SK-N-SH treated with all-trans-retinoic acid at 6 μM for 48 hours (cell line): ENCODE measurements around the gene SLC2A13.

ENCODE experiments used
- ATAC-seq: fragments of 200-7000 bp; cut with Tn5 transposase; 3 replicates; pipeline ENCODE4 v1.9.1; 2020; ENCODE audit warnings: mild to moderate bottlenecking, moderate library complexity
- ARNTL ChIP-seq: fragments of 450-650 bp; formaldehyde crosslinking; IDR thresholded peaks from 2 replicates; pipeline ENCODE4 v1.5.0; 2020; ENCODE audit warnings: low read depth, mild to moderate bottlenecking, moderate library complexity, borderline replicate concordance
- BACH2 ChIP-seq: fragments of 250-450 bp; sonication (Bioruptor Pico); IDR thresholded peaks from 2 replicates; pipeline ENCODE4 v1.9.0; 2021; ENCODE audit warnings: mild to moderate bottlenecking, borderline replicate concordance
- CREB5 ChIP-seq: fragments of 250-450 bp; sonication (Bioruptor Pico); IDR thresholded peaks from 2 replicates; pipeline ENCODE4 v1.5.1; 2020; ENCODE audit warnings: low read depth, mild to moderate bottlenecking, moderate library complexity
- CSDC2 ChIP-seq: fragments of 250-450 bp; sonication (Bioruptor Pico); IDR thresholded peaks from 2 replicates; pipeline ENCODE4 v1.5.0; 2020; ENCODE audit warnings: mild to moderate bottlenecking, moderate library complexity
- CSRNP3 ChIP-seq: fragments of 250-450 bp; sonication (Bioruptor Pico); IDR thresholded peaks from 2 replicates; pipeline ENCODE4 v1.5.1; 2021; ENCODE audit warnings: mild to moderate bottlenecking, moderate library complexity
- ESRRG ChIP-seq: fragments of 250-450 bp; sonication (Bioruptor Pico); IDR thresholded peaks from 2 replicates; pipeline ENCODE4 v1.6.1; 2021; ENCODE audit warnings: mild to moderate bottlenecking
- GLIS3 ChIP-seq: fragments of 250-450 bp; sonication (Bioruptor Pico); IDR thresholded peaks from 2 replicates; pipeline ENCODE4 v1.5.0; 2020; ENCODE audit warnings: mild to moderate bottlenecking, moderate library complexity
- ISL1 ChIP-seq: fragments of 250-450 bp; sonication (Bioruptor Pico); IDR thresholded peaks from 2 replicates; pipeline ENCODE4 v2.1.2; 2022; ENCODE audit warnings: mild to moderate bottlenecking, moderate library complexity
- OSR1 ChIP-seq: fragments of 250-450 bp; sonication (Bioruptor Pico); IDR thresholded peaks from 2 replicates; pipeline ENCODE4 v1.8.0; 2022; ENCODE audit warnings: moderate library complexity, mild to moderate bottlenecking, inconsistent platforms
- PATZ1 ChIP-seq: fragments of 250-450 bp; sonication (Bioruptor Pico); IDR thresholded peaks from 2 replicates; pipeline ENCODE4 v1.8.0; 2020; ENCODE audit warnings: mild to moderate bottlenecking, moderate library complexity, borderline replicate concordance
- PPARA ChIP-seq: fragments of 250-450 bp; sonication (Bioruptor Pico); IDR thresholded peaks from 2 replicates; pipeline ENCODE4 v1.5.0; 2020; ENCODE audit warnings: mild to moderate bottlenecking, borderline replicate concordance
- RARB ChIP-seq: fragments of 250-450 bp; sonication (Bioruptor Pico); IDR thresholded peaks from 2 replicates; pipeline ENCODE4 v1.8.0; 2021; ENCODE audit warnings: mild to moderate bottlenecking, moderate library complexity
- SNAI2 ChIP-seq: fragments of 250-450 bp; sonication (Bioruptor Pico); IDR thresholded peaks from 2 replicates; pipeline ENCODE4 v1.5.0; 2020; ENCODE audit warnings: mild to moderate bottlenecking, moderate library complexity
- TCF4 ChIP-seq: fragments of 250-450 bp; sonication (Bioruptor Pico); IDR thresholded peaks from 2 replicates; pipeline ENCODE4 v1.8.0; 2021; ENCODE audit warnings: mild to moderate bottlenecking, moderate library complexity, borderline replicate concordance
- TOX ChIP-seq: fragments of 250-450 bp; sonication (Bioruptor Pico); IDR thresholded peaks from 2 replicates; pipeline ENCODE4 v1.8.0; 2021; ENCODE audit warnings: mild to moderate bottlenecking, moderate library complexity, borderline replicate concordance
- TSHZ2 ChIP-seq: fragments of 250-450 bp; sonication (Bioruptor Pico); IDR thresholded peaks from 2 replicates; pipeline ENCODE4 v1.5.0; 2020; ENCODE audit warnings: mild to moderate bottlenecking, moderate library complexity
- ZC3H10 ChIP-seq: fragments of 250-450 bp; sonication (Bioruptor Pico); IDR thresholded peaks from 2 replicates; pipeline ENCODE4 v1.5.1; 2021; ENCODE audit warnings: mild to moderate bottlenecking, moderate library complexity
- ZFP3 ChIP-seq: fragments of 250-450 bp; sonication (Bioruptor Pico); IDR thresholded peaks from 2 replicates; pipeline ENCODE4 v1.5.0; 2020; ENCODE audit warnings: mild to moderate bottlenecking, moderate library complexity
- ZFP30 ChIP-seq: fragments of 450-650 bp; formaldehyde crosslinking; IDR thresholded peaks from 2 replicates; pipeline ENCODE4 v1.5.0; 2022; ENCODE audit warnings: mild to moderate bottlenecking, moderate library complexity
- ZNF565 ChIP-seq: fragments of 450-650 bp; formaldehyde crosslinking; conservative IDR thresholded peaks from 2 replicates; pipeline ENCODE4 v1.5.0; 2020; ENCODE audit warnings: low read depth, mild to moderate bottlenecking, moderate library complexity
- ZNF70 ChIP-seq: fragments of 450-650 bp; formaldehyde crosslinking; IDR thresholded peaks from 2 replicates; pipeline ENCODE4 v1.5.0; 2020; ENCODE audit warnings: mild to moderate bottlenecking, moderate library complexity
- ZNF8 ChIP-seq: fragments of 450-650 bp; formaldehyde crosslinking; IDR thresholded peaks from 2 replicates; pipeline ENCODE4 v1.5.0; 2020; ENCODE audit warnings: mild to moderate bottlenecking, moderate library complexity
- TF ChIP-seq, protein P1 (sequence below): fragments of 250-450 bp; sonication (Bioruptor Pico); IDR thresholded peaks from 2 replicates; pipeline ENCODE4 v1.8.0; 2021; ENCODE audit warnings: low read depth, mild to moderate bottlenecking, moderate library complexity, borderline replicate concordance

The SLC2A13 gene

DNA sequence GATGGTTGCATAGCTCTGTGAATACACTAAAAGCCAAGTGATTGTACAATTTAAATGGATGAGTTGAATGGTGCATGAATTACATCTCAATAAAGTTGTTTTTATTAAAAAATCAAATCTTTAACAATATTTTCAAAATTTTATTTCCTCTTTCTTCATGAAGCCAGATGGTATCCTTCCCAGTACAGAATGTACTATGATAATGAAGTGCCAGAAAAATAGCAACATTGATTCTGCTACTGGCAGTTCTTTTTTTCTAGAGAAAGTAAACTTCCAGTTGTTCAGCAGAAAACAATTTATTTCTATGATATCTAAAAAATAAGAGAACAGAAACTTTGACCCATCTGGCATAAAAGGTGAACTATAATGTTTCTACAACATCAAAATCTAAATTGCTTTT lies 61.5 kb downstream of the SLC2A13 start:
- TF ChIP-seq TCF4 (CRISPR knock-in tag) (no peak), BACH2 (CRISPR knock-in tag) (no peak), ZFP3 (CRISPR knock-in tag) (no peak), RARB (CRISPR knock-in tag) (no peak), ZNF565 (CRISPR knock-in tag) (no peak), CSDC2 (CRISPR knock-in tag) (no peak), PATZ1 (CRISPR knock-in tag) (no peak), SNAI2 (no peak), PPARA (no peak), ARNTL (CRISPR knock-in tag) (no peak)
- TF ChIP-seq, protein P1, sequence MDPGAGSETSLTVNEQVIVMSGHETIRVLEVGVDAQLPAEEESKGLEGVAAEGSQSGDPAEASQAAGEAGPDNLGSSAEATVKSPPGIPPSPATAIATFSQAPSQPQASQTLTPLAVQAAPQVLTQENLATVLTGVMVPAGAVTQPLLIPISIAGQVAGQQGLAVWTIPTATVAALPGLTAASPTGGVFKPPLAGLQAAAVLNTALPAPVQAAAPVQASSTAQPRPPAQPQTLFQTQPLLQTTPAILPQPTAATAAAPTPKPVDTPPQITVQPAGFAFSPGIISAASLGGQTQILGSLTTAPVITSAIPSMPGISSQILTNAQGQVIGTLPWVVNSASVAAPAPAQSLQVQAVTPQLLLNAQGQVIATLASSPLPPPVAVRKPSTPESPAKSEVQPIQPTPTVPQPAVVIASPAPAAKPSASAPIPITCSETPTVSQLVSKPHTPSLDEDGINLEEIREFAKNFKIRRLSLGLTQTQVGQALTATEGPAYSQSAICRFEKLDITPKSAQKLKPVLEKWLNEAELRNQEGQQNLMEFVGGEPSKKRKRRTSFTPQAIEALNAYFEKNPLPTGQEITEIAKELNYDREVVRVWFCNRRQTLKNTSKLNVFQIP (CRISPR knock-in tag) = no peak
- TF ChIP-seq, all 23 proteins: peak for 0
- no peak for ATAC-seq

DNA sequence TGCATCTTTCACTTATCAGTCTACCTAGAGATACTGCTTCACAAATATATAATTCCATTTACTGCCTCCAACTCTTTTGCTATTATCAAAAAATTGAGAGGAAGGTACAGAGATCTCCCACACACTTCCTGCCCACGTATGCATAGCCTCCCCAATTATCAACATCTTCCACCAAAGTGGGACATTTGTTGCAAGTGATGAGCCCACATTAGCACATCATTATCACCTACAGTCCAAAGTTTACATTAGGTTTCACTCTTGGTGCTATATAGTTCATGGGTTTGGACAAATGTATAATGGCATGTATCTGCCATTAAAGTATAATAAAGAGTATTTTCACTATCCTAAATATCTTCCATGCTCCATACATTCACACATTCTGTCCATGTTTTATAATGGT lies 66.3 kb downstream of the SLC2A13 start:
- TF ChIP-seq ZNF565 (CRISPR knock-in tag) = no peak
- TF ChIP-seq ESRRG (CRISPR knock-in tag) = no peak
- TF ChIP-seq GLIS3 (CRISPR knock-in tag) = no peak
- TF ChIP-seq ZFP30 (CRISPR knock-in tag) = no peak
- no peak for TF ChIP-seq RARB (CRISPR knock-in tag)
- TF ChIP-seq ARNTL (CRISPR knock-in tag) = no peak
- TF ChIP-seq ZC3H10 (CRISPR knock-in tag) = no peak
- TF ChIP-seq ZFP3 (CRISPR knock-in tag) = no peak
- TF ChIP-seq, protein P1 (CRISPR knock-in tag) = no peak
- TF ChIP-seq SNAI2 = no peak
- no peak for TF ChIP-seq TCF4 (CRISPR knock-in tag)
- no peak for TF ChIP-seq TSHZ2 (CRISPR knock-in tag)
- no peak for TF ChIP-seq TOX
- TF ChIP-seq OSR1 (CRISPR knock-in tag) = no peak
- no peak for ATAC-seq

GRCh38 chr12:40038619-40039018 lies 67.3 kb downstream of the SLC2A13 start:
- ATAC-seq = no peak
- TF ChIP-seq CREB5 (CRISPR knock-in tag) (no peak), SNAI2 (no peak), PPARA (no peak), TCF4 (CRISPR knock-in tag) (no peak), ARNTL (CRISPR knock-in tag) (no peak), OSR1 (CRISPR knock-in tag) (no peak), ISL1 (CRISPR knock-in tag) (no peak), PATZ1 (CRISPR knock-in tag) (no peak), ZFP30 (CRISPR knock-in tag) (no peak), CSRNP3 (CRISPR knock-in tag) (no peak), ZC3H10 (CRISPR knock-in tag) (no peak), ESRRG (CRISPR knock-in tag) (no peak), CSDC2 (CRISPR knock-in tag) (no peak), ZNF70 (no peak), RARB (CRISPR knock-in tag) (no peak), ZNF8 (CRISPR knock-in tag) (no peak)
- TF ChIP-seq, all 23 proteins: peak for 0
